Pancreas (tissue), 10 donors: Measurements from ENCODE around the gene POMGNT1. TPM values are rescaled to one million over a fixed set of nuclear protein-coding genes. Genes with fewer than 3 reads are reported as not detected.

Source experiments
- ATAC-seq, 4 donors: fragments of 200-7000 bp; cut with Tn5 transposase; one replicate each; pipeline versions ENCODE4 v1.8.0 to v1.9.1; 2020; ENCODE audit warnings: mild to moderate bottlenecking in 4 of 4, moderate library complexity in 4 of 4
- DNase-seq, 6 donors: peaks; one replicate each; pipeline ENCODE4 v3.0.0-alpha.2; 2020
- FAIRE-seq: peaks from 2 replicates; lab custom pipeline; 2012; peaks lifted over from hg19 to GRCh38; lab: Jason Lieb, UNC
- H3K27ac ChIP-seq, 4 donors: fragments of 200-600 bp; sonication (generic); 1 replicate in 3 of 4; 2 replicates in 1 of 4; pipeline versions ENCODE4 v1.5.0 to v1.8.0; 2020
- H3K27me3 ChIP-seq, 4 donors: fragments of 200-600 bp; one replicate each; pipeline ENCODE4 v1.8.0; 2021
- H3K36me3 ChIP-seq, 3 donors: fragments of 200-600 bp; sonication (generic) in 1 of 3; one replicate each; pipeline versions ENCODE4 v1.5.0 to v1.8.0; 2020 to 2021
- H3K4me1 ChIP-seq, 3 donors: fragments of 200-600 bp; one replicate each; pipeline ENCODE4 v1.8.0; 2021
- H3K4me3 ChIP-seq, 4 donors: fragments of 200-600 bp; sonication (generic) in 2 of 4; one replicate each; pipeline versions ENCODE4 v1.5.0 to v1.8.0; 2020 to 2021
- H3K9me3 ChIP-seq, 4 donors: fragments of 200-600 bp; one replicate each; pipeline ENCODE4 v1.8.0; 2021
- WGBS, 2 donors: extraction: QIAGEN DNeasy Blood & Tissue Kit; methylation state at CpG; one replicate each; pipeline ENCODE4 v1.1.7; 2013; 5-methylcytosine and 5-hydroxymethylcytosine counted together
- intact Hi-C, 3 donors: fragments of 100-400 bp; cut with DNase I; formaldehyde crosslinking; loops; one replicate each; pipeline versions ENCODE4 v1.11.1 to v1.14.2; 2022
- polyA plus RNA-seq, 2 donors: library from polyadenylated mRNA; stranded (reverse); fragments of 200-250 nt; gene quantifications; one replicate each; pipeline ENCODE4 v1.2.3, GENCODE V29; 2013
- total RNA-seq, 6 donors: library from RNA; stranded (reverse); fragmentation: NEBNext Ultra II Directional in 4 of 6; extraction: Animal tissue kit (Norgen Biotek cat#: 25700) in 4 of 6; gene quantifications; one replicate each; pipeline versions ENCODE4 v1.2.1 to v1.2.4, GENCODE V29; 2021 to 2023
- TF ChIP-seq, protein P1 (sequence below), 4 donors: fragments of 200-600 bp; sonication (generic) in 3 of 4; IDR thresholded peaks; one replicate each; pipeline versions ENCODE4 v1.5.0 to v1.8.0; 2021; ENCODE audit warnings: antibody characterized with exemption in 4 of 4
- donor health status: healthy with polysubstance abuse.
- donor health status: DM: no; HTN: no; CAD: no; lungs with moderate emphysema.
- donor health status: DM: no; HTN: no; CAD: no.
- donor health status: control.
- donor health status: control.
- donor health status: Bipolar disorder and iron deficiency.
- donor health status: DM: yes; HTN: yes; CAD: no.
- donor health status: DM: no; HTN: no; CAD: no.
- donor health status: DM: no; HTN: no; CAD: no.
- donor health status: DM: yes; HTN: yes; CAD: no.

The POMGNT1 gene
- total and polyA plus RNA-seq, 8 donors, result 23.5 to 59.2 (median 36.1) TPM

DNA sequence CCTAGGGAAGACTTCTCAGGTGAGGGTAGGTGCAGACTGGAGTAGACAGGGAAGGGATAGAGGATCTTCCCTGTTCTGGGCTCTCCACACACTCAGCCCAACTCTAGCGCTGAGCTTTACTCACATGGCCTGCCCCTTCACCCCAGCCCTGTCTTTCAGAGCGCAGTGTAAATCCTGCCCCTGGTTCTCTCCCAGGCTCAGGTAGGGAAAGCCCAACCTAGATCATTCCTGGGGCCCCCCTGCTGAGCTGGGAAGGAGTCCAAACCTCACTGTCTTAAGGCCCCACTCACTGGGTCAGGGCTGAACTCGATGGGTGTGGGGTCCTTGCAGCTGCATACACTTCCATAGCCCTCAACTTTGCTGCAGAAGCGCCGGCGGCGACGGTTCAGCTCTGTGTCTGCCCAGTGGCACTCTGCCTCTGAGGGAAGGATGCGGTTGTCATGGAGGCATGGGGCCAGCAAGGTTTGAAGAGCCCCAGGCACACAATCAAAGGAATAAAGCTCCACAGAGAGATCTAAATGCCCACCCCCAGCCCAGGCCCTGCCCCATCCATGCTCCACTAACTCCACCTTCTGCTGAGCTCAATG is 4.2 kb downstream of the POMGNT1 start:
- FAIRE-seq (no peak), DNase-seq (no peak), ATAC-seq (no peak)
- H3K27me3 ChIP-seq, result no peaks in the 10 kb centered on the region
- H3K9me3 ChIP-seq, result no peaks in the 10 kb centered on the region
- H3K4me1 ChIP-seq, result peaks cover 0 to 9% (median 8%) of the 10 kb centered on the region in 3 donors
- intact Hi-C loops, result no loop called here
- 86 to 89% methylated on average over 9 of the region's 9 CpGs for WGBS, 2 donors
- TF ChIP-seq, protein P1, sequence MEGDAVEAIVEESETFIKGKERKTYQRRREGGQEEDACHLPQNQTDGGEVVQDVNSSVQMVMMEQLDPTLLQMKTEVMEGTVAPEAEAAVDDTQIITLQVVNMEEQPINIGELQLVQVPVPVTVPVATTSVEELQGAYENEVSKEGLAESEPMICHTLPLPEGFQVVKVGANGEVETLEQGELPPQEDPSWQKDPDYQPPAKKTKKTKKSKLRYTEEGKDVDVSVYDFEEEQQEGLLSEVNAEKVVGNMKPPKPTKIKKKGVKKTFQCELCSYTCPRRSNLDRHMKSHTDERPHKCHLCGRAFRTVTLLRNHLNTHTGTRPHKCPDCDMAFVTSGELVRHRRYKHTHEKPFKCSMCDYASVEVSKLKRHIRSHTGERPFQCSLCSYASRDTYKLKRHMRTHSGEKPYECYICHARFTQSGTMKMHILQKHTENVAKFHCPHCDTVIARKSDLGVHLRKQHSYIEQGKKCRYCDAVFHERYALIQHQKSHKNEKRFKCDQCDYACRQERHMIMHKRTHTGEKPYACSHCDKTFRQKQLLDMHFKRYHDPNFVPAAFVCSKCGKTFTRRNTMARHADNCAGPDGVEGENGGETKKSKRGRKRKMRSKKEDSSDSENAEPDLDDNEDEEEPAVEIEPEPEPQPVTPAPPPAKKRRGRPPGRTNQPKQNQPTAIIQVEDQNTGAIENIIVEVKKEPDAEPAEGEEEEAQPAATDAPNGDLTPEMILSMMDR (IDR thresholded peaks at IDR 0.05), result no peak
- no peak overlapping the region for H3K4me3 ChIP-seq
- peaks cover 0 to 10% (median 6%) of the 10 kb centered on the region in 3 donors for H3K36me3 ChIP-seq
- H3K27ac ChIP-seq, result no peak overlapping the region

DNA sequence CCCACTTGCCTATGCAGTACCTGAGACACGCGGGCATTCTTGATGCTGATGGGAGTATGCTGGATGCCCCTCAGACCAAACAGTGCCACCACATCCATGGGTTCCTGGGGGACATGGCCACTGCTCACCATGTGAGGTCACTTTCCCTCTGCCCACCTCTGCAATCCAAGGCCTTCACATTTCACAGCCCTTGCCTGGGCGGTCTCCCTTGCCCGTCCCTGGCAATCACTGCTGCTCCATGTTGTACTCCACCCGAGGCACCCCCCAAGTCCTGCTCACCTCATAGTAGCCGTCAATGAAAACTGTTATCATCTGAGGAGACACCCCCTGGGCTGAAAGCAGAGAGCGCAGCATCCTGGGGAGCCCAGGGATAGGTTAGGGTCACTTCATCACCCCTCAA is 4.9 kb downstream of the POMGNT1 start:
- intact Hi-C loops, result no loop called here
- no peak for ATAC-seq
- TF ChIP-seq, protein P1 (IDR thresholded peaks at IDR 0.05), result no peak
- H3K9me3 ChIP-seq, result no peaks in the 10 kb centered on the region
- no peak overlapping the region for H3K27ac ChIP-seq
- H3K36me3 ChIP-seq, result peaks cover 0 to 15% (median 6%) of the 10 kb centered on the region in 3 donors
- no peaks in the 10 kb centered on the region for H3K27me3 ChIP-seq
- WGBS, 2 donors, result 90 to 91% methylated on average over 7 of the region's 7 CpGs
- DNase-seq, result no peak
- FAIRE-seq, result no peak
- no peak overlapping the region for H3K4me3 ChIP-seq
- peaks cover 0 to 9% (median 6%) of the 10 kb centered on the region in 3 donors for H3K4me1 ChIP-seq

DNA sequence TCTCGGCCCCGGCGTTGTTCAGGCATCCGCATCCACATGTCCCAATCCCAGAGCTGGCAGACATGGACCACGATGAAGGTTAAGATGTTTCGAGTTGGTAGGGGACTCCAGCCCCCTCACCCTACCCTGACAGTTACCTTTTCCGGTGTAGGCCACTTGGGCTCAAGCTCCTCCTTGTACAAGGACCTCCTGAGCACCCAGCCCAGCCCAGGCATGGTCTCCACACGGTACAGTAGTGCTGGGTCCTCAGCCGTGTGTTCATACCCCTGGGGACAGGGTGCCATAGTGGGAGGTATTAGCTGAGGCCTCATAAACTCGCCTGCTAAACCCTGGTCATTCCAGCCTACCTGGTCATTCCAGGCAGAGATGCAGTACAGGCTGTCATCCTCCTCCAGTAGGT is 6.1 kb downstream of the POMGNT1 start:
- TF ChIP-seq, protein P1 (IDR thresholded peaks at IDR 0.05), result no peak
- no peak for ATAC-seq

DNA sequence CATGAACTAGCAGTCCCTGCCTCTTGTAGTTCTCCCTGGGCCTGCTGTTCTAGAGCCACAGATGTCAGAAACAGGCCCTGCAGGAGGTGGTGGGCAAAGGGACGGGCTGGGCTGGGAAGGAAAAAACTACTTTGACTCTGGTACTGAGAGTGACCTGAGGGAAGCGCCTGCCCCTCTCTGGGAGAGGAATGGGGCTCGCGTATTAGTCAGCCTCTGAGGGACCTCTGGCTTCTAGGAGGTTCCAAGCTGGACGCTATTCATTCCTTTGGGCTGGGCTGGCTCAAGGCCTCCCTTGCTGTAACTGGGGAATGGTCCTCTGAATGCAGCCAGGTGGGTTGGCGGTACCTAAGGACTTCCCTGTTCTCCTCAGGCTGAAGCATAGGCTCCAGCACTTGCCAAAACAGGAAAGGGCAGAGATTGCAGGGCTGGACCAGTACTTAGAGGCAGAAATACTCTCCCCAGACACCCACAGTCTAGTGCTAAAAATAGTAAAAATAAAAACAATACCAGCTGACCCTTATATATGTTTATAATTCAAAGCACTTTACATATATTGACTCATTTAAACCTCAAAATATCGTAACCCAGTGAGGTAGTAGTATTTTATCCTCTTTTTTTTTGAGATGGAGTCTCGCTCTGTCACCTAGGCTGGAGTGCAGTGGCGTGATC is 7.1 kb downstream of the POMGNT1 start:
- no peaks in the 10 kb centered on the region for H3K9me3 ChIP-seq
- no peak for FAIRE-seq
- TF ChIP-seq, protein P1 (IDR thresholded peaks at IDR 0.05), result no peak
- no peaks in the 10 kb centered on the region for H3K27me3 ChIP-seq
- intact Hi-C loops, result no loop called here
- no peak for ATAC-seq
- H3K4me1 ChIP-seq, result no peaks in the 10 kb centered on the region
- no peak overlapping the region for H3K4me3 ChIP-seq
- whole genome bisulfite sequencing, 2 donors, result 91 to 93% methylated on average over 9 of the region's 9 CpGs
- DNase-seq, result no peak
- H3K36me3 ChIP-seq, result peaks cover 0 to 16% (median 6%) of the 10 kb centered on the region in 3 donors
- H3K27ac ChIP-seq, result no peak overlapping the region

More for the DNA sequence above, 6.1 kb downstream of the POMGNT1 start:
- intact Hi-C loops, result no loop called here
- no peak overlapping the region for H3K27ac ChIP-seq
- 89 to 91% methylated on average over 10 of the region's 10 CpGs for WGBS, 2 donors
- H3K27me3 ChIP-seq, result no peaks in the 10 kb centered on the region
- no peak for FAIRE-seq
- peaks cover 0 to 16% (median 6%) of the 10 kb centered on the region in 3 donors for H3K36me3 ChIP-seq
- H3K9me3 ChIP-seq, result no peaks in the 10 kb centered on the region
- no peak overlapping the region for H3K4me3 ChIP-seq
- H3K4me1 ChIP-seq, result peaks cover 0 to 3% (median 2%) of the 10 kb centered on the region in 3 donors
- no peak for DNase-seq

DNA sequence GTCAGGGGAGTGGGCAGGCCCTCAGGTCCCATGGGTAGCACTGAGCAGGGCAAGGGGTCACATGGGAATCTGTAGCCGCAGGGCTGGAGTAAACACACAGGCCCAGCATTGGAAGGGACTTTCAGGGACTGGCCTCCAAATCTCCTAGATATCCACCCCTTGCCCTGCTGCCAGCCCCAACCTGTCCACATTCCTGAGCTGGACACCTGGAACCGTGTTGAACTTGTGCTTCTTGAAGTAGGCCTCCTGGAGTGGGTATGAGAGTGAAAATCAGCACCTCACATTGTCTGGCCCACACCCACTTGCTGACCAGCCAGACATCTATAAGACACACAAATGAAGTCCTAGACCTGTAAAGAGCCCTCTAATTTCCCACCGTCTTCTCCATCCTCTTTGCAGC is 7.7 kb downstream of the POMGNT1 start:
- Histone ChIP-seq H3K9me3 (no peaks in the 10 kb centered on the region), H3K36me3 (peaks cover 0 to 16% (median 6%) of the 10 kb centered on the region in 3 donors), H3K27me3 (no peaks in the 10 kb centered on the region), H3K4me1 (no peaks in the 10 kb centered on the region), H3K27ac (no peak overlapping the region), H3K4me3 (no peak overlapping the region)
- FAIRE-seq (no peak), DNase-seq (no peak), ATAC-seq (no peak)
- intact Hi-C loops, result no loop called here
- WGBS, 2 donors, result 75 to 76% methylated on average over 3 of the region's 3 CpGs
- TF ChIP-seq, protein P1 (IDR thresholded peaks at IDR 0.05), result no peak
